AG08395 (cell line): ENCODE data around the gene STXBP5L.
A peak's percentile ranks its signal among the peaks of the same experiment; 100 is the strongest.
"Not testable (repeated sequence)": the region's sequence is repeated elsewhere in the genome, so short reads cannot be mapped to it uniquely, and the experiment has no call there.

Experiments
- DNase-seq: peaks from one replicate; pipeline ENCODE4 v3.0.0; 2012; ENCODE audit warnings: mixed read lengths, low spot score

STXBP5L gene

DNA sequence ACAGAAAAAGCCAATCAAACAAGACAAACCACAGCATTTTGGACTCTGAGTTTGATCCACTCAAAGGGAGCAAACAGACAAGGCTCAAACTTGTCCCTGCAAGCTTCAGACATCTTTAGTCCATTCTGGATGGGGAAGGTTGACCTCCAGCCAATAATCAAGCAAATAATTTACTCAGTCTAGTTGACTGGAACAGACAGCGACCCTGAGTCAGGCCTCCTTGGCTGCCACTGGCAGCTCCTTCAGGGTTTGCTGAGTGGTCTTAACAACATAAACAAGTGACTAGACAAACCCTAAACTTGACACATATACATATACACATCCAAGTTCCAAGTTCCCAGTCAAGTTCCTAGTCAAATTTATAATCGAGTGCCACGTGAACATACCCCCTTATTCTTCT is 323.9 kb downstream of the STXBP5L start:
- DNase-seq, result no peak

DNA sequence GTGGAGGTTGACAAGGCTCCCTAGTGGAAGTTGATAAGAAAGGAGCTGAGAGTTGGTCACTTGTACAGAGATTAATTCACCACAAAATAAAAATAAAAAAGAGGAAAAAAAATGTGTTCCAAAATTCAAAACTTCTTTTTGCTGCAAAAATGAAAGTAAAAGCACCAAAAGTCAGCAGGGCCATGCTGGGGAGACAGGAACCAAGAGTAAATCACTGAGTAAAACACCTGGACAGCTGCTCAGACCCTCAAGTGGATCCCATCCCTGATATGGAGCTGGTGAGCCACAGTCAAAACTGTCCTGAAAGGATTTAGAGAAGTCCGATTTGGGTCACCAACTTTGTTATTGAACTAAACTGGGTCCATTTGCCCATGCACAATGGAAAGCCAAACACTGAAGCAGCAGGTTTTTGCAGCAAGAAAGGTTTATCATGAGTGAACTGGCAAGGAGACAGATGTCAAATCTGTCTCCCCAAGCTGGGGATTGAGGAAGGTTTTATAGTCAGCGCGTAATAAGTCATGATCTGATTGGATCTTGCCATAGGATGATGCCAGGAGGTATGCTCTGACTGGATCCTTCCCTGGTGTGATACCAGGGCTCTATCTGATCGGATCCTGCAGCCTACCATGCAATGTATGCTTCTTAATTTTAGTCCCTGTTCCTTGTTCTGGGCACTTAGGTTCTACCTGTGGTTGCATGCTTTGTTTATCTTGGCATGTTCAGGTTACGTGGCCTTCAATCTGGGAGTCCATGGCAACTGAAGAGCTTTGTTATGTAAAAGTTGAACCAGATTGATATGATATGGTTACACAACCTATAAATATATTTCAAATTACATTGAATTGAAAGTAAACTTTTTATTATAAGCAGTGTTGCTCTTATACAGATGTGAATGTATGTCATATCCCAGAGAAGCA is 324.6 kb downstream of the STXBP5L start:
- no peak for DNase-seq

DNA sequence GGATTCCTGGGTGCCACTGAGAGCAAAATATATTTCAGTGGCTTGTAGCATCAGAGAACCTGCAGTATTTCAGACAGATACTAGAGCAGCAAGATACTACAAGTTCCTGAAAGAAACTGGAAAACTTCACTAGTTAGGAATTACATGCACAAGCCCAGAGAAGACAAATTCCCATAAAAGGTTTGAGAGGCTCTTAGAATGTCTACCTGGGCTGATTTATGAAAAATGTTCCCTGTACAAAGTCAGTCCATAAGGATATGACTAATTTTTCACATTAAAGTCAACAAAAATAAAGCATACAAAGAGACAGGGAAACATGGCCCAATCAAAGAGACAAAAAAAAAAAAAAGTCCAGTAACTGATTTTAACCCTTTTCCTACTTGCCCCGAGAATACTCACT is 335.2 kb downstream of the STXBP5L start:
- no peak for DNase-seq

DNA sequence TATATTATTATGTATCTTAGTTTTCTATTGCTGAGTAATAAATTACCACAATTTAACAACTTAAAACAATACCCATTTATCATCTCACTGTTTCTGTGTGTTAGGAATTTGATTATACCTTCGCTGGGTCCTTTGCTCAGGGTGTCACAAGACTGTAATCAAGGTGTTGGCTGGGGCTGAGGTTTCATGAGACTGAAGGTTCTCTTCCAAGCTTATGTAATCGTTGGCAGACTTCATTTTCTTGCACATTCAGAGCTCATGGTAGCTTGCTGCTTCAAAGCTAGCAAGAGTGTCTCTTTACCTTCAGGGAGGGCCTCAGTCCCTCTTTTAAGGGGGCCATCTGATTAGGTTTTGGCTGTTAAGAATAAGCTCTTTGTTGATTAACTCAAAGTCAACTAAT is 344.7 kb downstream of the STXBP5L start:
- no peak for DNase-seq

DNA sequence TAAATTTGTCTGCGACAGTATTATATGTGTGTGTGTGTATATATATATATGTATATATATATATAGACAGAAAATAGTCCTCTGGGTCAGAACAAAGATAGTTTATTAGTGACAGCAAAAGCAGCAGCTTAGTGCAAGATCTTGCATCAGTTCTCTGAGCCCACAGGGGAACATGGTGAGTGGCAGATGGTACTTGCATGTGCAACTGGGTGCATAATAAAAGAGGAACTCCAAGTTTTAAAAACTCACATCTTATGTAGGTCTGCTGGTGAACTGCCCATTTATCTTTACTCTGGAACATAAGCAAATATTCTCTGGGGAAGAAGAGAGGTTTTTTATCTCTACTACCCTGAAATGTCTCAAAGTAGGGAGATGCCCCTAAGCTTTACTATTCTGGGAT is 361.4 kb downstream of the STXBP5L start:
- no peak for DNase-seq

DNA sequence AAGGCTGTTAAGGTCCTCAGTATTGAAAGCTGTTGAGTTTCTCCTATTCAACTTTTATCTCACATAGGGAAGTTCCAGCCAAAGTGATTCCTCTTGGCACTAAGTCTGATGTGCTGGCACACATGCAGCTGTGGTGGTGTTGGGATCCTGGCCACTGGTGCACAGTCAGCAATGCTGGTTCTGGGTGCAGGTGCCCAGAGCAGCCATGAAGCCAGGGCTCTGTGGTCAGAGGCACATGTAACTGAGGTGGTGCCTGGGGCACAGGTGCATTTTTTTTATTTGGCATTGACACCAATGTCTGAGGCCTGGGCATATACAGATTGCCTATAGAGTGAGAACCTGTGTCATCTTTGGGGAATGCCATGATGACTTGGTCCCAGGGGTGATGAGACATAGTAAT is 366.4 kb downstream of the STXBP5L start:
- DNase-seq, result no peak

DNA sequence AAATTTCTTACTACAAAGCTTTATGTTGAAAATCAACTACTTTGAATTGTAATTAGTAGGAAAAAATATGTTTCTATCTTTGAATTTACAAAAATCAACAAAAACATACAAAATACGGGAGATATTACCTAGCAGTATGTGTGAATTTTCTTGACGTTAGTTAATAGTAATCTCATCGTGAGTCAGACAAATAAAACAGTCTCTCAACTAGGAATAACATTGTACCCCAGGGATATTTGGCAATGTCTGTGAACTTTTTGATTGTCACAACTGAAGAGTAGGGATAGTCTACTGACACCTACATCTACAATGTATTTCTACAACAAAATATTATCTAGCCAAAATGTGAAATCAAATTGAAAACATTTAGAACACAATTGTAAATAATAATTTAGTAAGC is 387.4 kb downstream of the STXBP5L start:
- DNase-seq, result no peak

DNA sequence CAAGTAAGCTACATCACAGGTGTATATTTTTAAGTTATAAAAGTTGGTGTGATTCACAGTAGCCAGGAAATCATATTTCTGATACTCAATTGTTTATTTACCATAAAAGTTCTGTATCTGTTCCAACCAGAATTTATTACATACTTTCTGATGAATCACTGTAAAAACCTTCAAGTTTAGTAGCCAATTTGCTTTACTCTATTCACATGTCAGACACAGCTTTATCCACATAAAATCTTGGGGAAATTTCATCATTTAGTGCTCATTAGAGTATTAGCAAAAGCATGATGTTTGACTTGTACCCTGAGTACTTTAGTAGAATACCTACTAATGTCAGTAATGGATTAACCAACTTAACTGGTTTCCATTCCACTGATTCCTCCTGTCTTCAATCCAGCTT is 388.0 kb downstream of the STXBP5L start:
- no peak for DNase-seq

DNA sequence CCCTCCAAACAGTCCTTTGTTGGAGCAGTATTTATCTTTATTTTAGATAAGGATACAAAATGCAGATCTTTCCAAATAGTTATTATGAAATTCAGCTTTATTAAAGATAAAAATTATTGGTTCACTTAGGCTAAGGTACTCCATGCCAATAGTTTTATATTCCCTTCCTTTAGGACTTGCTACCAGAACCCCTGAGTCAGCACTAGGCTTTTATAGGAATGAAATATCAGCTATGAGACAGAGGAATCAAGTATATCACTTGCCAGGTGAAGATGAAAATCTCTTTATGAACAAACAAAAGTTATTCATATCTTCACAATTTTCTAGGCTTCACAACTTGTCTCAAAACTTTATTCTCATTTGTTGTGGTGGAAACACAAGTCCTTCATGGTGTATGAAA is 416.3 kb downstream of the STXBP5L start:
- no peak for DNase-seq

DNA sequence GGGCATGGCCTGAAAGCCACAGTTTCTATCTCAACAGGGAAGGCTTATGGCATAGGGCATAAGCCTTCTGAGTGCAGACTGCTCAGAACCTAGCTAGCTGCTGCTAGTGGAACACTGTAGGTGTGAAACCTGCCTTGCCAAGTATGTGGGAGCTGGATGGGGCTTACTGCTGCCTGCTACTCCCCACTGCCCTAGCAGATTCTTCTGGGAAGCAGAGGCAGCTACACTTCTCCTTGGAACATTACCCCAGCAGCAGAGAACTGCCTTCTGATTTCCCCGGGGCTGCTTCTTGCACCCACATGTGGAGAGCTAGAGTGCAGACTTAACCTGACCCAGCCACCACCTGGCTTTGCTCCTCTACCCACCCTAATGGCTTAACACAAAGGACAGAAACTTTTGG is 422.1 kb downstream of the STXBP5L start:
- no peak for DNase-seq

DNA sequence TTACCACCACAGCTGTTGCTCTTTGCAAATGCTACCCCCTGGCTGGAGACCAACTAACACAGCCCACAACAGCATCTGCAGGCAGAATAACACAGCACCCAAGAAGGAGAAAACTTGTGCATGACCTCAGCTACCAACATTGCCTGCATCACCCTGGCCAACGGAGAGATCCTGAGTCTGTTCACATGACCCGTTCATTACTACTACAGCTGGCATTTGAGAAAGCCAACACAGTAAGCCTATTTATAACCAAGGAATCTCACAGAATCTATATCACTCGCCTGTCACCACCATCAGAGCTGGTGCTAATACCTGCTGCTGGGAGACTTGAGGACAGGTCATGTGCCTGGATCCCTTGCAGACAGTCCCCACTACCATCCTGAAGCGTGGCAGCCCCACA is 422.6 kb downstream of the STXBP5L start:
- no peak for DNase-seq

DNA sequence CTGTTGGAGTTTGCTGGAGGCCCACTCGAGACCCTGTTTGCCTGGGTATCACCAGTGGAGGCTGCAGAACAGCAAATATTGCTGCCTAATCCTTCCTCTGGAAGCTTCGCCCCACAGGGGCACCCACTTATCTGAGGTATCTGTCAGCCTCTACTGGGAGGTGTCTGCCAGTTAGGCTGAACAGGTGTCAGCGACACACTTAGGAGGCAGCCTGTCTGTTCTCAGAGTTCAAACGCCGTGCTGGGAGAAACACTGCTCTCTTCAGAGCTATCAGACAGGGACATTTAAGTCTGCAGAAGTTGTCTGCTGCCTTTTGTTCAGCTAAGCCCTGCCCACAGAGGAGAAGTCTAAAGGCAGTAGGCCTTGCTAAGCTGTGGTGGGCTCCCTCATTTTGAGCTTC is 448.0 kb downstream of the STXBP5L start:
- not testable (repeated sequence) for DNase-seq

DNA sequence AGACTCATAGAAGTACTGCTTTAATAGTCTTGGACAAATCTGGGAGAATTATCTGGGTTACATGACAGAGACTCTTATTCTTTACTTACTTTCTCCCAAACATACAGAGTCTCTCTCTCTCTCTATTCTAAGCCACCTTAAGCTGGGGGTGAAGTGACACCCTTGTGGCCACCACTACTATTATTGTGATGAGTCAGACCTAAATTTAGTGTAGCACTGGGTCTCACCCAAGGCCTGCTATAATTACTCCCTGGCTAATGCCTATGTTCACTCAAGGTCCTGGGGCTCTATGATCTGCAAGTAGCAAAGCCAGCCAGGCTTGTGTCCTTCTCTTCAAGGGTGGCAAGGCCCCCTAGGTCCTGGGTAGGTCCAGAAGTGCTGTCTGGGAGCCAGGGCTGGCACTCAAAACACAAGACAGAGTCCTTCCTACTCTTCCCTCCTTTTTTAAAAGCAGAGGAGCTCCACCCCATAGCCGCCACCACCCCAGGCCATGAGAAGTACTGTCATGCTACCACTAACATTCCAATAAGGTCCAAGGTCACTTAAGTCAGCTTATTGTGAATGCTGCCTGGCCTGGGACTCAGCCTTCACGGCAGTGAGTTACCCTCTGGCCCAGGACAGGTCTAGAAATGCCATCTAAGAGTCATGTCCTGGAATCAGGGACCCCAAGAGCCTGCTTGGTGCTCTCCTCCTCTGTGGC is 454.2 kb downstream of the STXBP5L start:
- no peak for DNase-seq

DNA sequence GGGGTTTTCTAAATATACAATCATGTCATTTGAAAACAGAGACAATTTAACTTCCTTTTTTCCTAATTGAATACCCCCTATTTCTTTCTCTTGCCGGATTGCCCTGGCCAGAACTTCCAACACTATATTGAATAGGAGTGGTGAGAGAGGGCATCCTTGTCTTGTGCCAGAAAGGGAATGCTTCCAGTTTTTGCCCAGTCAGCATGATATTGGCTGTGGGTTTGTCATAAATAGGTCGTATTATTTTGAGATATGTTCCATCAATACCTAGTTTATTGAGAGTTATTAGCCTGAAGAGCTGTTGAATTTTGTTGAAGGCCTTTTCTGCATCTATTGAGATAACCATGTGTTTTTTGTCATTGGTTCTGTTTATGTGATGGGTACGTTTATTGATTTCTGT is 480.3 kb downstream of the STXBP5L start:
- DNase-seq, result not testable (repeated sequence)

DNA sequence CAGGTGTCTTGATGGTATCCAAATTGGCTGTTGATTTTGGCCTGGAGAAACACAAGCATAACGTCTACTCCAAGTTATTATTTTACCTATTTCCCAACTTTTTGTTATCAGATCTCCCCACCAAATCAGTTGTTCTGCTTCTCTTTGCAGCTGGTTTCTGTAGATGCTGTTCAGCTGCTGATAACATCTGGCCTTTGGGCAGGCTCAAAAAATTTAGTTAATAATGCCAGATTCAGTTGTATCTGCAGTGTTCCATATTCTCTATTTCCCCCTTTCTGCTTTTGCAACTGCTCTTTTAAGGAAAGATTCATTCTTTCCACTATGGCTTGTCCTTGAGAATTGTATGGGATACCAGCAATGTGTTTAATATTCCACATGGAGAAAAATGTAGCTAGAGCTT is 488.0 kb downstream of the STXBP5L start:
- DNase-seq, result not testable (repeated sequence)

DNA sequence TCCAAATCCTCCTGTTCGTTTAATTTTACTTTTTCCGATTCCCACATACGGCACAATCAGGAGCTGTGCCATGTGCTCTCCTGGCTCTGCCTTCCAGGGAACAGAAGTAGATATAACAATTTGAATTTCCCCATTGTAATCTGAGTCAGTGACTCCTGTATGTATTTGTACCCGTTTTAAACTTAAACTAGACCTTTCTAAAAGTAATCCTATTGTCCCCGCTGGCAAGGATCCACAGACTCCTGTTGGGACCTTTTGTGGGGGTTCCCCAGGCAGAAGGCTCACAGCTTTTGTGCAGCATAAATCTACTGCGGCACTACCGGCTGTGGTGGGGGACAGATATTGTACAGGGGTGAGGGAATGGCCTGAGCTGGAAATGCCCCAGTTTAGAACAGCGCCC is 490.0 kb downstream of the STXBP5L start:
- DNase-seq, result not testable (repeated sequence)

DNA sequence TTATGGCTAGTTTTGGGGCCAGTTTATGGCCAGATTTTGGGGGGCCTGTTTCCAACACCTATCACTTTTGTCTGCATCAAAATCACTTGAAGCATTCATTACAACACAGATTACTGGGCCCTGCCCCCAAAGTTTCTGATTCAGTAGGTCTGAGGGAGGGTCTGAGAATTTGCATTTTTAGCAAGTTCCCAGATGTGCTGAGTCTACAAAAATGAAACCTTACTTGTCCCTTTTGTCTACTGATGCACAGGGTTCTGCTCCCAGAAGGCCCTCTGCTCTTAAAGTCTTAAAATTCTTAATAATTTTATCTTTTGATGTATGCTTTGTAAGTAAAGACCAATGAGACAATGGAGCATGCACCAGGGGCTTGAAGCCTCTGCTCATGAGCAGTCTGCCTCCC is 491.8 kb downstream of the STXBP5L start:
- DNase-seq, result no peak

DNA sequence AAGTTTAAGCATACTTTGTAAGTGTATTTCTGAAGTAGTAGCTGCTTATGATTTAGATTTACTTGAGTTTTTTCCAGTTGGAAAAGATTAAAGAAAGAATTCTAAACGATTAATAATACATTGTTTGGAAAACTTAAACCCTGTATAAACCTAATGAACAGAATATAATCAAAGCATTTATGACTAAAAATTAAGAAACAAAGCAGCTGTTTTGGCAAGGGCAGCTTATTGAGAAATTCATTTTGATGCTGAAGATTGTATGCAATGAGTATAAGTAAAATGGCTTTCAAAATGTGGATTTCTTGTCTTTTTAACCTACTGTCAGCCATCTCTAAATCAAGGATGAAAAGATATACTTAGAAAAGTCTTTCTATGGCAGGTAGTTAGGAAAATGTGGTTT is 497.6 kb downstream of the STXBP5L start:
- DNase-seq, result no peak

DNA sequence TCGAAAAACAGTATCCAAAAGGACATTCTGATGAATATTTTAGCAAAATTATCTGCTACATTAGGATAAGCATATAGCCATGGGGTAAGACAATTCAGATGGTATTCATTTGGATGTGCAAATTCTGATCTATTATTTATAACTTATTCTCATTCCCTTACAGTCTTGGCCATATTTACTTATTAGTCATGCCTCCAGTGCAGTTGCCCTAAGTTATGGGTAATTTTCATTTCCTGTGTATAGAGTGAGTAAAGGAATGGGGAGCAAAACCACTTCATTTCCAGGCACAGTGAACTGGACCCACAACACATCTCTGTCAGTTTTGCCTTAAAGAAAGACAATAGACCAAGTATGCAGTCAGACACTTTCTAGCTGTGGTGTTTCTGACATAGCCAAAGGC is 503.5 kb downstream of the STXBP5L start:
- DNase-seq, result peak; percentile 10

DNA sequence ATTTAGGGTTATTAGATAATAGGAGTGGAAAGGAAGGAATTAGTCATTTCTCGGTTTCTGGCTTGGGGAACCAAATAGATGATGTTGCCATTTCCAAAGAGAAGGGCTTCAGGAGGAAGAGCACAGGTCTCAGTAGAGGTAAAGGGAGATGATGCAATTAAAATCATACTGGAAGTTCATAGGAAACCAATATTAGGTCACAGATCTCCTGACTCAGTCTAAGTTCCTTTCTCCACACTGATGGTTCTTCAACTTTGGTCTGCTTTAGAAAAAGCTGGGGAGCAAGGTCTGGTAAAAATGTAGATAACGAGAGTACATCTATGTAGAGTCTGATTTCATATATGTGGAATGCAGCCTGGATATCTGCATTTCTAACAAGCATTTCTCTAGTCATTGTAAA is 506.9 kb downstream of the STXBP5L start:
- no peak for DNase-seq

DNA sequence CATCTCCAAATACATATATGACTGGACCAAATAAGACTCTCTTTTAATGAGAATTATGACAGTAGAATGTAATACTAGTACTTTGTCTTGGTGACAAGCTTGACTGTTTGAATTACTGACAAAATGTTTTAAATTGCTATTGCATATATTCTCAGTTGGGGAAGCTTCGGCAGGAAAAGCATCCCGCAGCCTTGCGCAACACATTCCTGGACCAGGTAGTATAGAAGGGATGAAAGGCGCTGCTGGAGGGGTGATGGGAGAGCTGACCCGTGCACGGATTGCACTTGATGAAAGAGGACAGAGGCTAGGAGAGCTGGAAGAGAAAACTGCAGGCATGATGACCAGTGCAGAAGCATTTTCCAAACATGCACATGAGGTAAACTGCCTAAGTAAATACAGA is 510.2 kb downstream of the STXBP5L start:
- no peak for DNase-seq

DNA sequence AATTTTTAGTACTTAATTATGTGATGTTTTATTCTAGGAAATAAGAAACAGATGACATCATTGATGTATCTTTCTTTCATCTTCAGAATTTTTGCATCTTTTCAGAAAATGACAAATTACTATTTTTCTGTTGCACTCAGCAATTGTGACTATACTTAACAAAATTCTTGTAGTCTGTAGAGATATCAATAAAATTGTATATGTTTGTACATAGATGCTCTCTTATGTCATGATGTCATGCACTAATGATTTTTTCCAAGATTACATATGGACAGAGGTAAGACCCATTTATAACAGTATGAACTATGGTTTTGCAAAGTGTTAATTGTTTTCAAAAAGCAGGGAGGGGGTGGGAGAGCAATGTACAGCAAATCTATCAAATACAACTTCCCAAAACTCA is 516.5 kb downstream of the STXBP5L start:
- no peak for DNase-seq

DNA sequence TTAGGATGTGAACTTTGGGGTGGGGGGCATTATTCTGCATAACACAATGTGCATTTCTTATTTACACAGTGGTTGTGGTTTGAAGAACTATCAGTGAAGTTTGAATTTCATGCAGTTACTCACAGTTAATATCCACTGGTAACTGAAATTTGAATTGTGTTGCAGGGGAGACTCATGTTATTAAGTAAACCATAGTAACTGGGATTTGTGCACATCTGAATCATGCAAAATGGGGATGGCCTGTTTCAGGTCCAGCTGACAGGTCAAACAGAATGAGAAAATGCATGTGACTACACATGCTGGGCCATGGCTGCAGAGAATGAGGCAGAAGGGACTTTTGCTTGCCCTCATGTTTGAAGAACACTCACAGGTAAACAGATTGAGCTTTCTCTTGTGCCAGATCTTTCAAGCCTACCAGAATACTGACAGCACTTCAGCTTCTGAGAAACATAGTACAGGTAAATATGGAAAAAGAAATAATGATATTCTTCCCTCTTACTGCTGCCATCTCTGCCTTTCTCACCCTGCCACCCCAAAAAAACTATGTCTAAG is 522.7 kb downstream of the STXBP5L start:
- no peak for DNase-seq
